ES-I3 (cell line): ENCODE measurements around the gene BOD1L2.

Experiments used
- H3K36me3 ChIP-seq: 2 replicates; pipeline ENCODE4 v1.6.1; 2013; ENCODE audit warnings: mild to moderate bottlenecking, low read length, control low read depth, moderate library complexity; ENCODE audit not compliant: insufficient read depth
- H3K4me1 ChIP-seq: 2 replicates; pipeline ENCODE4 v1.6.1; 2013; ENCODE audit warnings: mild to moderate bottlenecking, control low read depth, low read length; ENCODE audit not compliant: insufficient read depth
- H3K9ac ChIP-seq: 2 replicates; pipeline ENCODE4 v1.6.1; 2013; ENCODE audit warnings: low read depth, mild to moderate bottlenecking, low read length, moderate library complexity
- H3K9me3 ChIP-seq: 2 replicates; pipeline ENCODE4 v1.6.1; 2013; ENCODE audit warnings: mild to moderate bottlenecking, low read length, moderate library complexity; ENCODE audit not compliant: control insufficient read depth, insufficient read depth

BOD1L2 gene

DNA sequence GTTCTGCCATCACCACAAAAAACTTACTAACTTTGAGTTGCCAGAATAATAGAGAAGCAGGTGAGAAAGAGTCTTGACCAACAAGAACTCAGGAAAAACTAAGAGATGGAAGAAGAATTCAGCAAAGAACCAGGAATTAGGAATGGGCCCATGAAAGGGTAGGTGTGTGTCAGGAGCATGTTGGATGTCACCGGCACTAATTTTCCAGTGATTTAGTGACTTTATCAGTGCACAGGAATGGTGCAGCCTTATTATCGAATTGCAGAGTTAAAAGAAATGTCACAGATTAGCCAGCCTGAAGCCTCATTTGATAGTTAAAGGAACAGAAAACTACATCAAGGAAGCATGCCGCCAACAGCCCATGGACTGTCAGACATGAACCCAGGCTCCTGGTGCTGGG, 9.0 kb upstream of the BOD1L2 start:
- Histone ChIP-seq H3K36me3 (no peaks in the 10 kb centered on the region), H3K4me1 (peaks cover 8% of the 10 kb centered on the region; the same call in 1 of the 2 replicates), H3K9ac (no peak overlapping the region), H3K9me3 (0 out of 2 replicates have a peak, but pooled peaks cover 3% of the 10 kb centered on the region)

DNA sequence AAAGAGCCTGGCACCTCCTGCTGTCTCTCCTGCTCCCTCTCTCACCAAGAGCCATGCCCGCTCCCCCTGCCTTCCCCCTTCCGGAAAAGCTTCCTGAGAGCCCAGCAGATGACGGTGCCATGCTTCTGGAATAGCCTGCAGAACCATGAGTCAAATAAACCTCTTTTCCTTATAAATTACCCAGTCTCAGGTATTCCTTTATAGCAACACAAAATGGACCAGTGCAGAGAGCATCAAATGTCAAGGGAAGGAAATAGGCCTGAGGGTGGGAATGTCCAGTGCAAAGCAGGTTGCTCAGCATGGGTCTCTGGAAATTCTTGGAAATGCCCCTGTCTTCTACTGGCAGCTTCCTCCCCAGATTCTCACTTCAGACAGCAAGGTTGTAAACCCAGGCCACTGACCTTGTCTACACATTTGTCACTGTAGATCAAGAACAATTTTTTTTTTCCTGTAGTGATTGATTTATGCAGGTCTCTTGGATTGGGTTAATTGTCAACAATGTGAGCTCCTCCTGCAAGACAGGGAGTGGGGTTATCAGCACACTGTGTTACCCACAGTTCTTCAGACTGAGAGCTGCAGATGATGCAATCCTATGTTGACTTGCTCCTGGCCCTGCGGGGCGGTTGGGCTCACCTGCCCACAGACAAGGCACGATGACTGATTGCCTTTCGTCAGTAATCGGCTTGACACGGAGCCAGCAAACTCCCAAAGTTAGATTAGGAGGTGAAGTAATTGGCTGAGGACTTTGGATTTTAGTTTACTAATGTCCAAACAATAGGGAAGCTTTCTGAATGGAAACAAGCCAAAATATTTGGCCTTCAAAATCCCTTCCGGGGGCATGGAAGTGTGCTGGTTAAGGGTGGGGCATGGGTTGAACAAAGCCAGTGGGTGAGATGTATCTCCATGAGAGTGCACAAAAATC, 5.4 kb upstream of the BOD1L2 start:
- Histone ChIP-seq H3K36me3 (no peaks in the 10 kb centered on the region), H3K4me1 (peaks cover under 1% of the 10 kb centered on the region; the same call in 1 of the 2 replicates), H3K9me3 (0 out of 2 replicates have a peak, but pooled peaks cover 2% of the 10 kb centered on the region), H3K9ac (no peak overlapping the region)

DNA sequence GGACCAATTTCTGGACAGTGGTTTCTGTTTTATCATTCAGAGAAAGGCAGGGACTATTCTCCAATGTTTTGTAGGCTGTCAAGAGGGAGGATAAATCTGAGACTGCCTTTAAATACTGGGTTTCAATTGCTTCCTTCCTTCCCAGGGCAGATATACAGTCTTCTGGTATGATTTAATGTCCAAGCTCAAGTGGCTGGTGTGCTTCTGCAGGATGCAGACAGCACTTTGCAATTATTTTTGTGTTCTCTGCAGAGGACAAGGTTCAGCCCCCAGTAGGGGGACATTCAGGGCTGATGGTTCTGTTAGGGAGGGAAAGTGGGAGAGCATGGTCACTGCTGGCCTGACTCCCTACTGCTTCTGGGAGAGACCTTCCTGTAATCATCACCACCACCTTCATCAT, 4.6 kb upstream of the BOD1L2 start:
- Histone ChIP-seq H3K36me3 (no peaks in the 10 kb centered on the region), H3K4me1 (peaks cover 4% of the 10 kb centered on the region; the same call in 1 of the 2 replicates), H3K9me3 (no peaks in the 10 kb centered on the region), H3K9ac (no peak overlapping the region)

DNA sequence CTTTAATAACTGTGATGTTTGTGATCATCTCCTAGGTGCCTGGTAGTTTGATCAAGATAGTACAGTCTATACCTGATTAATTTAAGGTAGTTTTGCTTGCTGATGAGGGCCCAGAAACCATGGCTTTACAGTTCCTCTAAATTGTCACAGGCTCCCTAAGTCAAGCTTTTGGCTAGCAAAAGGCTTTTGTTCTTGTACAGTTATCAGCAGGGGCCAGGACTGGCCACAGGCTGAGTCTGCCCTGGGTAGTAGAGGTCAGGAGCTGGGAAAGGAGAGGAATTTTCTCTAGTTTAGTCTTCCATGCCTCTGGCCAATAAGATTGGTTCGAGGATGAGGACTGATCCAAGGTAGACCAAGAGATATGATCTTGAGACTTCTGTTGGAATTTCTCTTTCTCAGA, 3.6 kb upstream of the BOD1L2 start:
- H3K36me3 ChIP-seq: no peaks in the 10 kb centered on the region
- no peaks in the 10 kb centered on the region for H3K9me3 ChIP-seq
- peaks cover 4% of the 10 kb centered on the region; the same call in 1 of the 2 replicates for H3K4me1 ChIP-seq
- no peak overlapping the region for H3K9ac ChIP-seq

DNA sequence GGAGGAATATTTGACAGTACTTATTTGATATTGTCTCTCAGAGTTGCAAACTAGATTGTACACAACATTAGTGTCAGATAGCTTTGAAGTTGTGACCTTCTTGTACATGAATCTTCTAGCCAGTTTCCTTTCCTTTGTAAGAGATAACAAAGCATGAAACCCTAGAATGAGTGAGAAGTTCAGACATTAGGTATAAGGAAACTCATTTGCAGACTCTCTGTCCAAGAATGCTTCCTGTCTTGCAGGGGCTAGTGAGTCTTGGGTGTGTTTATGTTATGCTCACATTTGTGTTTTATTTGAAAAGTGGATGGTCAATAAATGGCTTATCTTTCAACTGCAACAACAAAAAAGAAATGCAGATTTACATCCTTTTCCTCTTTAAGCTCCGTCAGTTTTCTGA, 1.4 kb downstream of the BOD1L2 start:
- no peaks in the 10 kb centered on the region for H3K9me3 ChIP-seq
- H3K36me3 ChIP-seq: no peaks in the 10 kb centered on the region
- peaks cover 32% of the 10 kb centered on the region for H3K4me1 ChIP-seq
- no peak overlapping the region for H3K9ac ChIP-seq

DNA sequence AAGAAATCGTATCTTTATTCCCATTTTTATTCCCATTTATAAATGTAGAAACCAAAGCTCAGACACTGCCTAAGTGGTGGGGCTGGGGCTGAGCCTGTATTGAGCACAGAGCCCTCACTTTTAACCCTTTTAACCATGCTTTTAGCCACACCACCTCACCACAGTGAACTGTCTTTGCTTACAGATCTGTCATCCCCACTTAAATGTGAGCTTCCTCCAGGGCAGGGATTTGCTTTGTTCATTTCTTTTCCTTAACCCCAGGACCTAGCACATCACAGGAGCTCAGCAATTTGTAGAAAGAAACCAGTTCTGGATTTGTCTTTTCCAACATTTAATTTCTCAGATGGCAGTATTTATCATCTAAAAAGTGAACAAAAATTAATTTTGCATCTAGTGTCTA, 2.2 kb downstream of the BOD1L2 start:
- Histone ChIP-seq H3K9ac (no peak overlapping the region), H3K36me3 (no peaks in the 10 kb centered on the region), H3K4me1 (peaks cover 32% of the 10 kb centered on the region), H3K9me3 (no peaks in the 10 kb centered on the region)

DNA sequence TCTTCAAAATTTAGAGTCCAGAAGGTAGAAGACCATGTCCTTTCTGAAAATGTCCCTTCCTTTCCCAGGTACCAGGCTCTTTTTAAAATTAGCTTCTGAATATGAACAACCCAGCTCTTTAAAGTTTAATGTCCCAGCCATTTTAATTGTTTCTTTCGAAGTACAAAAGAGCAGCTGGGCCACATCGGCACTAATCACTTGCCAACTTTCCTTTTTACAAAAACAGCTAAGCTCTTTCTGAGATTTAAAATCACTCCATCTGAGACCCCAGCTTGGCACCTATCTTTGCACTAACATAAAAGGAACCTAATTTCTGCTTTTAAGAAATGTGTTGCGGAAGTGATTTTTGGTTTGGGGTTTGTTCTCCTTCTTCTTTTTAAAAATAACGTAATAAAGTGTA, 2.6 kb downstream of the BOD1L2 start:
- no peaks in the 10 kb centered on the region for H3K36me3 ChIP-seq
- peaks cover 32% of the 10 kb centered on the region for H3K4me1 ChIP-seq
- no peaks in the 10 kb centered on the region for H3K9me3 ChIP-seq
- H3K9ac ChIP-seq: no peak overlapping the region

DNA sequence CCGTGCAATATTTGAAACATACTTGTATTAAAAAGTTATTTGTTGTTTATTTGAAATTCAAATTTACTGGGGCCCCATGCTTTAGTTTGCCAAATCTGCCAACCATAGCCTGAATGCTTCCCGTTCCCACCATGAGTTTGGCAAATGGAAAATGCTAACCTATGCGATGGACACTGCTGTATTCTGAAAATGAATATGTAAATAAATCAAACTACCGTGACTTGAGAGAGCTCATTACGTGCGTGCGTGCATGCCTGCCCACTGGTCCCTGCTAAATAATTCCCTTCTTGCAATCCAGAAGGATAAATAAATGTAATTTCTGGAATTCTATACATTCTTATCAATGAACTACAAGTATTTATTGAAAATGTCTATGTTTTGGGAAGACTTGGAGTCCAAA, 3.2 kb downstream of the BOD1L2 start:
- no peaks in the 10 kb centered on the region for H3K9me3 ChIP-seq
- H3K9ac ChIP-seq: no peak overlapping the region; the same call in 1 of the 2 replicates
- peaks cover 32% of the 10 kb centered on the region for H3K4me1 ChIP-seq
- H3K36me3 ChIP-seq: no peaks in the 10 kb centered on the region

DNA sequence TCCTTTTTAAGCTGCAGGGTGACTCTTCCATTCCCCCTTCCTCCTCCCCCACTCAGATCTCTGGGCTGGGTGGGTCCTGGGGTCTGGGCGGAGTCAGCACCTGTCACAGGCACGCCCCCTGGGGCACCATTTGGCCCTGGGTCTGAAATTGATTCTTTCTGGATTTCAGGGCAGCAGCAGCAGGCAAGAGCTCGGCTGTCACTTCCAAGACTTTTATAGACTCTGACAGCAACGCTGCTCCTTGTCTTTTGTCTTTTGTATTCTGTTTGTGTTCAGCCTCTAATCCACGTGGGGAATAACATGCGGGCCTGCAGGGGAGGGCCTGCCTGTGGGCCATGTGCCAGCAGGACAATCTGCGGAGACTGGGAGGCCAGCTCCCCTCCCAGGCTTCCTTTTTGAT, 3.9 kb downstream of the BOD1L2 start:
- Histone ChIP-seq H3K4me1 (peaks cover 32% of the 10 kb centered on the region), H3K36me3 (no peaks in the 10 kb centered on the region), H3K9ac (no peak overlapping the region), H3K9me3 (no peaks in the 10 kb centered on the region)

DNA sequence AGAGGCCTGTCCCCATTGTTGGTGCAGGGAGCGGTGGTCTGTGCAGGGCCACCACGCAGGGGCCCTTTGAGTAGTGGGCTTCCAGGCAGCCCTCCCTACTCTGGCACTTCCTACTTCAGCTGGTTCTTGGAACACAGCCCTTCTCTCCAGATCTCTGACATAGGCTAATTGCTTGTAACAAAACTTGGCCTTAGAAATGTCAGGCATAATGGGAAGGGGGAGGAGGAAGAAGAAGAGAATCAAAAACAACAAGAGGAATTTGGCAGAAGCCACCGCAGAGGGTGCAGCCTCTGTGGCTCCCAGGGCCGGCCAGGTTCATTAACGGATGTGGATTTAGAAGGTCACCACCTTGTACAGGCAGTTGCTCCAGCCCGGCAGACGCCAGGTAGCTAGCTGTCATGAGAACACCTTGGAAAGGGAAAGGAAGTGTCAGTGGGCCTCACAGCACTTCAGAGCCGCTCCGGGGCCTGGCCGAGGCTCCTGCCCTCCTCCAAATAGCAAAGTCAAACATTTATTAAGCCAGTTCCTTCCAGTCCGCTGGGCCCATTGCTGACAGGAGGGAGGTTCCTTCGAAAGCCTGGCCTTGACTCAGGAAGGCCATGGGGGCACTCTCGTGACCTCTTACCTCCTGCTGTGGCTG, 7.4 kb downstream of the BOD1L2 start:
- no peak overlapping the region for H3K9ac ChIP-seq
- H3K4me1 ChIP-seq: peaks cover 18% of the 10 kb centered on the region
- H3K36me3 ChIP-seq: no peaks in the 10 kb centered on the region
- 0 out of 2 replicates have a peak, but pooled peaks cover 2% of the 10 kb centered on the region for H3K9me3 ChIP-seq

DNA sequence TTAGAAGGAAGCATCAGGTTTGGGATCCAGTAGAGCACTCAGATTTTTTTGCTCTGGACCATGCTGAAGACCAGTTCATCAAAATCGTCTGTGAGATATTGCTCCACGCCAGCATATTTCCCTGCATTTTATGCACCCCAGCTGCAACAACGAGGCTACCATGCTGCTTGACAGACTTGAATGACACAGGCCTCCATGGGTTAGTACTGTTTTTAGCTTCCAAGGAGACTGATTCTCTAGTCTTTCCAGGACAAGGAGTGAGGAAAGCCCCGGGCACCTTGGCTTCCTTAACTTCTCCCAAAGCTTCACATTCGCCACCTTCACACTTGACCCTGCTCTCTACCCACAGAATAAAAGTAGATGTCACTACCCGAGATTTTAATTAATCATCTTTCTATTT, 17.5 kb downstream of the BOD1L2 start:
- Histone ChIP-seq H3K4me1 (no peaks in the 10 kb centered on the region), H3K9me3 (peaks cover 6% of the 10 kb centered on the region), H3K9ac (no peak overlapping the region), H3K36me3 (no peaks in the 10 kb centered on the region)

DNA sequence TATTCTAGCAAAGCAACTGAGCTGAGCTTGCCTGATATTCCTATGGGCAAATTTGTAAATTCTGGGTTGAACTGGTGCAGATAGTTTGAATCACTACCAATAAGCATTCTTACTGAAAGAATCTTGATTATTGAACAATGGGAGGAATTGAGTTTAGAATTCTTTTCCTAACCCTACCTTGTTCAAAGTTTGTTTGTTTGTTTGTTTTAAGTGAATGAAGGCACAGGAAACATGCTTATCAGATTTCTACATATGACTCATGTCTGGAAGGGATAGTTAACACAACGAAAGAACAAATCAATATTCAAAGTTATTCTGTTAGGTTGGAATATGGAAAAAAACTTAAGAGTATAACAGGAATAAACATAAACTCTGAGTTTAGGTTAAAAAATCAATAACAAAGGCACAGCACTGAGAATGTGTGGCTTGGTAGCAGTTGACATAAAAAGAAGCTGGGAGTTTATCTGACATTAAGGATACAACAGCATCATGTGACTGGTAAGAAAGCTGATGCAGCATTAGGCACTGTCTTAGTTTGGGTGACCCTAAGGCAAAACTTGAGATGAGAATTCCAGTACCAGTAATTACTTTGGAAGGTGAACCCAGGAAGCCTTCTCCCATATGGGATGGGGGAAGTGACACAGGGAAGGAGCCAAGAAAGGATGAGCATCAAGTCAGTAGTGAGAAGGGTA, 20.9 kb downstream of the BOD1L2 start:
- H3K9ac ChIP-seq: no peak overlapping the region
- peaks cover 3% of the 10 kb centered on the region; the same call in 1 of the 2 replicates for H3K9me3 ChIP-seq
- H3K4me1 ChIP-seq: no peaks in the 10 kb centered on the region
- H3K36me3 ChIP-seq: no peaks in the 10 kb centered on the region

DNA sequence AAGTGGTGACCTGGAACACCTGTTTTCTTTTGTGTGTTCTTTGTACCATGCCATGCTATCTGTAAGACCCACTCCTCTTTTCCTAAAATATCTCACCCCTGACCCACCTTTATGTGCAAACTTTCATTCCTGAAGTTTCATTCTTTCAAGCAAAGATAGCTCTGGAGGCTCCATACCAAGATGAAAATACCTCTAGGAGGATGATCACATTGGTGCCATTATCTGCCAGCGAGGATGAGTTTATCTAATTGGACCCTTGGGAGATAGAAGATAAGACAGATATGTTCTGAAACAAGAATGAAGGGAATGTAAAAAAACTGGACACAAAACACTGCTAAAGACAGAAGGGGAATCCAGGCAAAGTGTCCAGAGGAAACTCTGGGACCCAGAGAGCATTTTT, 24.1 kb downstream of the BOD1L2 start:
- Histone ChIP-seq H3K36me3 (no peaks in the 10 kb centered on the region), H3K4me1 (no peaks in the 10 kb centered on the region), H3K9ac (no peak overlapping the region), H3K9me3 (peaks cover 4% of the 10 kb centered on the region; the same call in 1 of the 2 replicates)

DNA sequence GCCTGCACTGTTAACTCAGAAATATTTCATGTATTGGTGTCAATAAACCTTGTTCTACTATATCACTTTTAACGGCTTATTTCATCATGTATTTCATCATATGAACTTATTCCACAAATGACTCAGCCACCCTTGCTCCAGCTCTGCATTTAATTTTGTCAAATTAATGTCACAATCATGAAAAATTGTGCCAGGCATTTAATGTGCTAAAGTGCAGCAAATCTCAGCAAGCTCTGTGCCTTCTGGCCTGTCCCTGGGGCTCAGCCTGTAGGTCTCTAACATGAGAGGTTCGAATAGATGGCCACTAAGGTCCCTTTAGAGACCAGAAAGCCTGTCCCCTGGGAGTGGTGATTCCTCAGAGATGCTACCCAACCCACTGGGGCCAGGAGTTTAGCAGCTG, 28.6 kb downstream of the BOD1L2 start:
- no peaks in the 10 kb centered on the region for H3K36me3 ChIP-seq
- no peak overlapping the region for H3K9ac ChIP-seq
- H3K4me1 ChIP-seq: no peaks in the 10 kb centered on the region
- peaks cover 4% of the 10 kb centered on the region; the same call in 1 of the 2 replicates for H3K9me3 ChIP-seq
